ENCODE data around the gene FMNL3. TPM values are rescaled to one million over a fixed set of nuclear protein-coding genes. Genes with fewer than 3 reads are reported as not detected.

FMNL3 gene
- total RNA-seq, 2 donors from 2014 or later: 3.0 to 6.2 TPM

GRCh38 chr12:49599961-49600360 lies 107.2 kb downstream of the FMNL3 start:
- ATAC-seq (no peak), DNase-seq (no peak)
- no peaks in the 10 kb centered on the region for H3K27me3 ChIP-seq
- no peaks in the 10 kb centered on the region for H3K36me3 ChIP-seq (replicated peaks in 1 of 2; ENCODE audit: insufficient read depth in 1 of 2, low read depth in 2 of 2)
- H3K4me3 ChIP-seq: no peak overlapping the region
- TF ChIP-seq, protein P1, sequence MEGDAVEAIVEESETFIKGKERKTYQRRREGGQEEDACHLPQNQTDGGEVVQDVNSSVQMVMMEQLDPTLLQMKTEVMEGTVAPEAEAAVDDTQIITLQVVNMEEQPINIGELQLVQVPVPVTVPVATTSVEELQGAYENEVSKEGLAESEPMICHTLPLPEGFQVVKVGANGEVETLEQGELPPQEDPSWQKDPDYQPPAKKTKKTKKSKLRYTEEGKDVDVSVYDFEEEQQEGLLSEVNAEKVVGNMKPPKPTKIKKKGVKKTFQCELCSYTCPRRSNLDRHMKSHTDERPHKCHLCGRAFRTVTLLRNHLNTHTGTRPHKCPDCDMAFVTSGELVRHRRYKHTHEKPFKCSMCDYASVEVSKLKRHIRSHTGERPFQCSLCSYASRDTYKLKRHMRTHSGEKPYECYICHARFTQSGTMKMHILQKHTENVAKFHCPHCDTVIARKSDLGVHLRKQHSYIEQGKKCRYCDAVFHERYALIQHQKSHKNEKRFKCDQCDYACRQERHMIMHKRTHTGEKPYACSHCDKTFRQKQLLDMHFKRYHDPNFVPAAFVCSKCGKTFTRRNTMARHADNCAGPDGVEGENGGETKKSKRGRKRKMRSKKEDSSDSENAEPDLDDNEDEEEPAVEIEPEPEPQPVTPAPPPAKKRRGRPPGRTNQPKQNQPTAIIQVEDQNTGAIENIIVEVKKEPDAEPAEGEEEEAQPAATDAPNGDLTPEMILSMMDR (IDR thresholded peaks at IDR 0.05): no peak
- TF ChIP-seq POLR2A (IDR thresholded peaks at IDR 0.05): no peak
- no peaks in the 10 kb centered on the region for H3K9me3 ChIP-seq
- intact Hi-C loops (cut with DNase I): no loop called here
- no peaks in the 10 kb centered on the region for H3K4me1 ChIP-seq
- H3K27ac ChIP-seq: no peak overlapping the region
- WGBS, 2 donors: 89 to 96% methylated on average over 8 of the region's 8 CpGs

DNA sequence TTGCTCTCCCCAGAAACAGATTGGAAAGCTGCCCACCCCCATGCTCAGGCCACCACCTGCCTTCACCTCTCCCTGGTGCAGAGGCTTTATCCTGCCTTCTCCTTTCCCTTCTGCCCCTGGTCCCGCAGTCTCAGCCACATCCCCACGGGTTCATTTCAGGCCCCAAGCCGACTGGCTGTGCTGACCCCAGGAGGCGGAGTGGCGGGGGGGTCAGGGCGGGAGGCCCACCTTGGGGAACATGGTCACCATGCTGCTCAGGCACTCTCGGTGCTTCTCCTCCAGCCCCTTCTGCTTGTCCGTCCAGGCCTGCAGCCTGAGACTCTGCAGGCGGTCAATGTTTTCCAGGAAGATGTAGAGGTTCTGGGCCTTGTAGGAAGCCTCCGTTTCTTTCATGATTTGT lies 108.7 kb downstream of the FMNL3 start:
- 72 to 85% methylated on average over 10 of the region's 10 CpGs for WGBS, 2 donors
- intact Hi-C loops (cut with DNase I): no loop called here
- no peak for ATAC-seq
- Histone ChIP-seq H3K27ac (no peak overlapping the region), H3K36me3 (replicated peaks in 1 of 2; ENCODE audit: insufficient read depth in 1 of 2, low read depth in 2 of 2) (no peaks in the 10 kb centered on the region), H3K27me3 (no peaks in the 10 kb centered on the region), H3K4me1 (no peaks in the 10 kb centered on the region), H3K9me3 (no peaks in the 10 kb centered on the region), H3K4me3 (no peak overlapping the region)
- no peak for DNase-seq
- TF ChIP-seq, protein P1 (IDR thresholded peaks at IDR 0.05): no peak
- no peak for TF ChIP-seq POLR2A (IDR thresholded peaks at IDR 0.05)

DNA sequence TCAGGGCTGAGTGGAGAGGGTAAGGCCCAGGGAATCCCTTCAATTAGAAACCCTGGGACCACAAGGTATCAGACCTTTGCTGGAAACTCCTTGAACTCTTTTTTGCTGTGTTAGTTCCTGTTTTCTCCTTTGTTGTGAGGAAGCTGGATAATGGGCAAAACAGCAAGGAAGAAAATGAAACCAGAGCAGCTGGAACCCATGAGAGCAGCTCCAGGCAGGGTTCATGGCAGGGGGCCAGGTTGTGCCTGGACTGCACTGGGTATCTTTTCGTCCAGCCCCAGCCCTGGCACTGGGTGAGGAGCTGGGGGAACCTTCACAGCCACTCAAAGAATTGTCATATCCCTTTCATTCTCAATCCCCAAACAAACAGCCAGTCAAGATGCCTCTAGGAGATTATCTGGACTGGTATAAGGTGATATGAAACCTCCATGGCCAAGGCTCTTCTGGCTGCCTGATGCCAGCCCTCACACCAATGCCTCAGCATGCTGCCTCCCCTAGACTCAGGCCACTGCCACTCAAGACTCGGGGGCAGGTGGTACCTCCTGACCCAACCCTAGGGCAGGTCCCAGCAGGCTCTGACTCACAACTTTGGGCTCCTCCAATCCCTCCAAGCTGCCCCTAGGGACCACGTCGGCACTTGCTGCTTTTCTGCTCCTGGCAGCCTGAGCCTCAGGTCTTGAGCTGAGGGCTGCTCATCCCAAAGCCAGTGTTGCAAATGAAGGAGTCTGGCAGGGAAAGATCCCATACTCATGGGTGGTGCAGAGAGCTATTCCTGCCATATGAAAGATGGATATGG lies 118.3 kb downstream of the FMNL3 start:
- ATAC-seq (no peak), DNase-seq (peak in 1 of 4 donors; percentile 24)
- Histone ChIP-seq H3K9me3 (no peaks in the 10 kb centered on the region), H3K4me3 (no peak overlapping the region), H3K27me3 (no peaks in the 10 kb centered on the region), H3K27ac (no peak overlapping the region), H3K4me1 (no peaks in the 10 kb centered on the region), H3K36me3 (replicated peaks in 1 of 2; ENCODE audit: insufficient read depth in 1 of 2, low read depth in 2 of 2) (no peaks in the 10 kb centered on the region)
- intact Hi-C loops (cut with DNase I): no loop called here
- 17 to 74% methylated on average over 1 to 4 of the region's 4 CpGs for WGBS, 2 donors
- TF ChIP-seq POLR2A (IDR thresholded peaks at IDR 0.05): no peak
- TF ChIP-seq, protein P1 (IDR thresholded peaks at IDR 0.05): no peak

GRCh38 chr12:49588281-49588680 lies 118.9 kb downstream of the FMNL3 start:
- intact Hi-C loops (cut with DNase I): no loop called here
- DNase-seq: no peak
- Histone ChIP-seq H3K4me3 (no peak overlapping the region), H3K27ac (no peak overlapping the region), H3K9me3 (no peaks in the 10 kb centered on the region), H3K4me1 (peaks cover 3% of the 10 kb centered on the region), H3K36me3 (replicated peaks in 1 of 2; ENCODE audit: insufficient read depth in 1 of 2, low read depth in 2 of 2) (no peaks in the 10 kb centered on the region), H3K27me3 (no peaks in the 10 kb centered on the region)
- WGBS, 2 donors: 83 to 93% methylated on average over 7 of the region's 7 CpGs
- ATAC-seq: no peak
- TF ChIP-seq, protein P1 (IDR thresholded peaks at IDR 0.05): no peak
- TF ChIP-seq POLR2A (IDR thresholded peaks at IDR 0.05): no peak

Data from body of pancreas (tissue), 4 donors.